ENCODE measurements around the gene PHKG2.

Gene PHKG2

GRCh38 chr16:30703971-30704370 lies 44.3 kb upstream of the PHKG2 start:
- no peak for TF ChIP-seq CTCF (IDR thresholded peaks at IDR 0.05; ENCODE audit: insufficient read depth, low read depth, low read length, missing control alignments)

GRCh38 chr16:30706046-30706445 lies 42.2 kb upstream of the PHKG2 start:
- DNase-seq (ENCODE audit: low read depth) = no peak
- no peak overlapping the region for H3K4me3 ChIP-seq (ENCODE audit: low read depth, low read length)
- no peak for TF ChIP-seq CTCF (IDR thresholded peaks at IDR 0.05; ENCODE audit: insufficient read depth, low read depth, low read length, missing control alignments)

More at GRCh38 chr16:30703971-30704370, 44.3 kb upstream of the PHKG2 start:
- H3K4me3 ChIP-seq (ENCODE audit: low read depth, low read length) = no peak overlapping the region
- DNase-seq (ENCODE audit: low read depth) = no peak

GRCh38 chr16:30710971-30711370 lies 37.3 kb upstream of the PHKG2 start:
- no peak for DNase-seq (ENCODE audit: low read depth)
- TF ChIP-seq CTCF (IDR thresholded peaks at IDR 0.05; ENCODE audit: insufficient read depth, low read depth, low read length, missing control alignments) = no peak
- no peak overlapping the region for H3K4me3 ChIP-seq (ENCODE audit: low read depth, low read length)

- DNase-seq (ENCODE audit: low read depth) = no peak
- no peak overlapping the region for H3K4me3 ChIP-seq (ENCODE audit: low read depth, low read length)
- TF ChIP-seq CTCF (IDR thresholded peaks at IDR 0.05; ENCODE audit: insufficient read depth, low read depth, low read length, missing control alignments) = no peak
These were observed 36.5 kb upstream of the PHKG2 start for GRCh38 chr16:30711712-30712111.

GRCh38 chr16:30715750-30716445 lies 32.3 kb upstream of the PHKG2 start:
- H3K4me3 ChIP-seq (ENCODE audit: low read depth, low read length) = no peak overlapping the region
- DNase-seq (ENCODE audit: low read depth) = peak; percentile 22
- TF ChIP-seq CTCF (IDR thresholded peaks at IDR 0.05; ENCODE audit: insufficient read depth, low read depth, low read length, missing control alignments) = no peak

- no peak overlapping the region for H3K4me3 ChIP-seq (ENCODE audit: low read depth, low read length)
- TF ChIP-seq CTCF (IDR thresholded peaks at IDR 0.05; ENCODE audit: insufficient read depth, low read depth, low read length, missing control alignments) = no peak
- no peak for DNase-seq (ENCODE audit: low read depth)
These were observed 28.1 kb upstream of the PHKG2 start for GRCh38 chr16:30720086-30720485.

- TF ChIP-seq CTCF (IDR thresholded peaks at IDR 0.05; ENCODE audit: insufficient read depth, low read depth, low read length, missing control alignments) = no peak
- no peak overlapping the region for H3K4me3 ChIP-seq (ENCODE audit: low read depth, low read length)
- no peak for DNase-seq (ENCODE audit: low read depth)
These were observed 27.5 kb upstream of the PHKG2 start for GRCh38 chr16:30720694-30721093.
